DOHH2 (cell line): Measurements from ENCODE around the gene ADORA1.

Experiments
- H3F3A ChIP-seq: fragments of 200-600 bp; sonication (generic), shearing (Covaris generic); 2 replicates; pipeline ENCODE4 v1.6.0; 2016; ENCODE audit warnings: antibody characterized with exemption, mild to moderate bottlenecking; ENCODE audit not compliant: control insufficient read depth, insufficient read depth
- H3K27ac ChIP-seq: fragments of 200-600 bp; sonication (generic); 2 replicates; pipeline ENCODE4 v1.5.1; 2014; ENCODE audit warnings: low read depth, mild to moderate bottlenecking, low read length, moderate library complexity
- H3K27me3 ChIP-seq: fragments of 200-600 bp; sonication (generic); 2 replicates; pipeline ENCODE4 v1.6.1; 2014; ENCODE audit warnings: mild to moderate bottlenecking, low read length, mixed read lengths; ENCODE audit not compliant: control insufficient read depth
- H3K36me3 ChIP-seq: fragments of 200-600 bp; sonication (generic); 2 replicates; pipeline ENCODE4 v1.6.1; 2014; ENCODE audit warnings: mild to moderate bottlenecking, low read length, moderate library complexity, mixed read lengths; ENCODE audit not compliant: control insufficient read depth
- H3K4me1 ChIP-seq: fragments of 200-600 bp; sonication (generic); 2 replicates; pipeline ENCODE4 v1.6.1; 2014; ENCODE audit warnings: mild to moderate bottlenecking, low read length, mixed read lengths; ENCODE audit not compliant: control insufficient read depth
- H3K4me2 ChIP-seq: fragments of 200-600 bp; sonication (generic); 2 replicates; pipeline ENCODE4 v1.6.0; 2014; ENCODE audit warnings: mild to moderate bottlenecking, low read length, moderate library complexity
- H3K4me3 ChIP-seq: fragments of 200-600 bp; sonication (generic); 2 replicates; pipeline ENCODE4 v1.5.1; 2014; ENCODE audit warnings: mild to moderate bottlenecking, low read length, mixed read lengths
- H3K79me2 ChIP-seq: fragments of 200-600 bp; sonication (generic); 2 replicates; pipeline ENCODE4 v1.6.1; 2014; ENCODE audit warnings: mild to moderate bottlenecking, low read length, mixed read lengths; ENCODE audit not compliant: control insufficient read depth
- H3K9me2 ChIP-seq: fragments of 200-600 bp; sonication (generic); replicated peaks from 2 replicates; pipeline ENCODE4 v1.6.1; 2014; ENCODE audit warnings: mild to moderate bottlenecking, low read length, mixed read lengths; ENCODE audit not compliant: control insufficient read depth
- H3K9me3 ChIP-seq: fragments of 200-600 bp; sonication (generic); 2 replicates; pipeline ENCODE4 v1.6.1; 2014; ENCODE audit warnings: antibody characterized with exemption, low read length, mixed read lengths; ENCODE audit not compliant: control insufficient read depth, insufficient read depth
- H4K20me1 ChIP-seq: fragments of 200-600 bp; sonication (generic); 2 replicates; pipeline ENCODE4 v1.6.0; 2014; ENCODE audit warnings: low read depth, mild to moderate bottlenecking, antibody characterized with exemption, low read length, moderate library complexity; ENCODE audit not compliant: control insufficient read depth, insufficient read depth
- EZH2phosphoT487 ChIP-seq: fragments of 200-600 bp; sonication (generic); IDR thresholded peaks from 2 replicates; pipeline ENCODE4 v1.6.1; 2017; ENCODE audit warnings: borderline replicate concordance, mild to moderate bottlenecking, antibody characterized with exemption, low read length, moderate library complexity, mixed read lengths
- TF ChIP-seq, protein P1 (sequence below): fragments of 200-600 bp; sonication (generic); IDR thresholded peaks from one replicate; pipeline ENCODE4 v1.5.1; 2014; ENCODE audit warnings: antibody characterized with exemption, mild to moderate bottlenecking, low read depth, low read length; ENCODE audit not compliant: poor library complexity, severe bottlenecking

The ADORA1 gene

DNA sequence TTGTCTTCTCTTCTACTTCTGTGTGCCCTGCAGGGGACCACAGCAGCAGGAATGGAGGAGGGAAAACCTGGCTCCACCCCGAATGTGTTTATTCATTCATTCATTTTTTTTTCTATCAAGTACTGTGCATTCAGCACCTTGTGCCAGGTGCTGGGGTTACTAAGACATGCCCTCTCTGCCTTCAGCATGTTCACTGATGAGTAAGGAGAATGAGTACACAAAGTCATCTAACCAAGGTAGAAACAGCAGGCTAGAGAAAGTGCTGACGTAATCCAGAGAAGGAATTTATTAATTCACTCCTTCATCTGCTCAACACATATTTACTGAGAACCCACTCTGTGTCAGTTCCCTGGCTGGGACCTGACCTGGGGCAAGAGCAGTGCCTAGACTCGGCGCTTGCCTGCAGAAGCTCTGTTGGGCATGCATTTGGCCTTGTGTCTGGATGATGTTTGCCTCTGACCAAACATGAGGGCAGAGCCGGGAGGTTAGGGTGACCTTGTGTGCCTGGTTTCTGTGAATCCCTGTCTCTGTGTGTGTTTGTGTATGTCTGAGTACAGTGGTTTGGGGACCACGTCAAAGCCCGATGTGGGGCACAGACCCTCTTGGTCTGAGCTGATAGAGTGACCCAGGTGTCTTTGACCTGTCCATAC, 38.4 kb upstream of the ADORA1 start:
- Histone ChIP-seq H3K36me3 (no peaks in the 10 kb centered on the region), H3K4me2 (no peak overlapping the region), H4K20me1 (no peaks in the 10 kb centered on the region), H3K9me2 (no peaks in the 10 kb centered on the region), H3K9me3 (no peaks in the 10 kb centered on the region), H3K27me3 (peaks cover 12% of the 10 kb centered on the region), H3K79me2 (no peaks in the 10 kb centered on the region), H3K27ac (no peak overlapping the region), H3K4me1 (no peaks in the 10 kb centered on the region), H3K4me3 (no peak overlapping the region), H3F3A (no peaks in the 10 kb centered on the region)
- TF ChIP-seq EZH2phosphoT487: no peak

DNA sequence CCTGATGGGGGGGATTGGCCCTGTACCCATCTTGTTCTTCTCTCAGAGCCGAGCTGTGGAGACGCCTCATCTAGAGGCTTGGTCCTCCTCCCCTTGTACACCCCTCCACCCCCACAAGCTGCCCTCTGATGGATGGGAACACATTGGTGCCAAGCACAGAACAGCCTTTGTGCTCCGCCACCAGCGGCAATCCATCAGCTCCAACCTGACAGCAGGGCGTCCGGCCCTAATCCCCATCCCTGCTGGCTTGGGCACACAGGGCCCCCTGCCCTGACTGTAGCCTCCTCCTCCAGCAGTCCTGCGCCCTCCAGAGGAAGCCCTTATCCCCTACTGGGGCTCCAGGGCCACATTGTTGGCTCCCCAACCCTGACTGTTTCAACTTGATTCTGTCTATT, 37.9 kb upstream of the ADORA1 start:
- no peak overlapping the region for H3K4me3 ChIP-seq
- H3K4me2 ChIP-seq: no peak overlapping the region
- H3K36me3 ChIP-seq: no peaks in the 10 kb centered on the region
- H3K9me2 ChIP-seq: no peaks in the 10 kb centered on the region
- no peaks in the 10 kb centered on the region for H4K20me1 ChIP-seq
- TF ChIP-seq EZH2phosphoT487: no peak
- TF ChIP-seq, protein P1, sequence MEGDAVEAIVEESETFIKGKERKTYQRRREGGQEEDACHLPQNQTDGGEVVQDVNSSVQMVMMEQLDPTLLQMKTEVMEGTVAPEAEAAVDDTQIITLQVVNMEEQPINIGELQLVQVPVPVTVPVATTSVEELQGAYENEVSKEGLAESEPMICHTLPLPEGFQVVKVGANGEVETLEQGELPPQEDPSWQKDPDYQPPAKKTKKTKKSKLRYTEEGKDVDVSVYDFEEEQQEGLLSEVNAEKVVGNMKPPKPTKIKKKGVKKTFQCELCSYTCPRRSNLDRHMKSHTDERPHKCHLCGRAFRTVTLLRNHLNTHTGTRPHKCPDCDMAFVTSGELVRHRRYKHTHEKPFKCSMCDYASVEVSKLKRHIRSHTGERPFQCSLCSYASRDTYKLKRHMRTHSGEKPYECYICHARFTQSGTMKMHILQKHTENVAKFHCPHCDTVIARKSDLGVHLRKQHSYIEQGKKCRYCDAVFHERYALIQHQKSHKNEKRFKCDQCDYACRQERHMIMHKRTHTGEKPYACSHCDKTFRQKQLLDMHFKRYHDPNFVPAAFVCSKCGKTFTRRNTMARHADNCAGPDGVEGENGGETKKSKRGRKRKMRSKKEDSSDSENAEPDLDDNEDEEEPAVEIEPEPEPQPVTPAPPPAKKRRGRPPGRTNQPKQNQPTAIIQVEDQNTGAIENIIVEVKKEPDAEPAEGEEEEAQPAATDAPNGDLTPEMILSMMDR: no peak
- no peaks in the 10 kb centered on the region for H3K79me2 ChIP-seq
- peaks cover 4% of the 10 kb centered on the region; the same call in 1 of the 2 replicates for H3K9me3 ChIP-seq
- H3F3A ChIP-seq: no peaks in the 10 kb centered on the region
- H3K4me1 ChIP-seq: no peaks in the 10 kb centered on the region
- H3K27me3 ChIP-seq: peaks cover 12% of the 10 kb centered on the region
- no peak overlapping the region for H3K27ac ChIP-seq

DNA sequence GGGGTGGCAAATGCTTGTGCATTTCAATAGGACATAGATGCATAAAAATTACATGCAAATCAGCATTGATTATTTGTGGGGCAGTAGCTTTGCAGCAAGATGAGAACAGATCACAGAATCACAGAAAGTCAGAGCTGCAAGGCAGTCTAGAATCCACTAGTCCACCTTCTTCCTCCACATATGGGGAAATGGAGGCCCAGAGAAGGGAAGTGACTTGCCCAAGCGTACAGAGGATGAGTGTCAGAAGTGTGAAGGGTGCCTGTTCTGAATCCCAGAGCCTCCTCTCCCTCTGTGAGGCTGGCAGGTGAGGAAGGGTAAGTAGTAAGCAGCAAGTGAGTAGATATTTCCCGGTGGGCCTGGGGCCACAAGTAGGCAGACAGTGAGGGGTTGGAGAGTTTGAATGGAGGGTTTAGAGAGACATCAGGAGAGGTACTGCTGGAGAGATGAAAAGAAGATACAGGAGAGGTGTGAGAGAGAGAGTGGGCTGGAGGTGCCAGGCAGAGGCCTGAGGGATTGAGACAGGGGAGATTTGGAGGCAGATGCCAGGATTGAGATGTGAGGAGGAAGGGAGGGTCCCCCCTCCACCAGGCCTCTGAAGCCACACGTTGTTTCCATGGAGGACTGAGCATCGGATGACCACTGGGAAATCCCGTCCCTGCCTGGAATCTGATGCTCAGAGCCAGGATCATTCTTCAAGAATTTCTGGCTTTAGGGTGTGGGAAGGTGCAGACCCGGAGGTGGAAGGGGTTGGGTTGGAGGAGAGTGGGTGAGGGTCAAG, 36.9 kb upstream of the ADORA1 start:
- Histone ChIP-seq H3F3A (no peaks in the 10 kb centered on the region), H4K20me1 (no peaks in the 10 kb centered on the region), H3K4me2 (no peak overlapping the region), H3K79me2 (no peaks in the 10 kb centered on the region), H3K27me3 (peaks cover 12% of the 10 kb centered on the region), H3K27ac (no peak overlapping the region), H3K36me3 (no peaks in the 10 kb centered on the region), H3K4me3 (no peak overlapping the region), H3K4me1 (no peaks in the 10 kb centered on the region), H3K9me2 (no peaks in the 10 kb centered on the region), H3K9me3 (peaks cover 5% of the 10 kb centered on the region; the same call in 1 of the 2 replicates)
- TF ChIP-seq EZH2phosphoT487: no peak
- TF ChIP-seq, protein P1: no peak

DNA sequence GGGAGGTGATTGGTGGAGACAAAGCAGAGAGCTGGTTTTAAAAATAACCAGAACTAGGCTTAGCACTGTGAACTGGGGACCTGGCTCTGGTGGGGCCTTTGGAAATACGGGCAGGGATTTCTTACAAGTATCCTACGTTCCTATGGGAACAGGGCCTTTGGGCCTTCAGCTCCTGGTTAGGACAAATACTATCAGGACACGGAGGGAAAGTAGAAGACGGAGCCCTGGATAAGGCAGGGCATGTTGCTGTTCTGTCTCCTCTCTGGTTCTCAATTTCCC, 36.4 kb upstream of the ADORA1 start:
- Histone ChIP-seq H3K4me2 (no peak overlapping the region), H3K4me3 (no peak overlapping the region), H3F3A (no peaks in the 10 kb centered on the region), H3K27ac (no peak overlapping the region), H3K4me1 (no peaks in the 10 kb centered on the region), H3K36me3 (no peaks in the 10 kb centered on the region), H3K27me3 (peaks cover 12% of the 10 kb centered on the region), H3K9me2 (no peaks in the 10 kb centered on the region), H3K79me2 (no peaks in the 10 kb centered on the region), H4K20me1 (no peaks in the 10 kb centered on the region), H3K9me3 (peaks cover 5% of the 10 kb centered on the region; the same call in 1 of the 2 replicates)
- TF ChIP-seq, protein P1: no peak
- TF ChIP-seq EZH2phosphoT487: no peak
